Measurements from ENCODE around the gene TMEM115. TPM values are rescaled to one million over a fixed set of nuclear protein-coding genes. Genes with fewer than 3 reads are reported as not detected.
A peak's percentile ranks its signal among the peaks of the same experiment; 100 is the strongest.

The TMEM115 gene
- total and polyA plus RNA-seq, 2 experiments from 2014 or later = 17.8 to 49.2 TPM

DNA sequence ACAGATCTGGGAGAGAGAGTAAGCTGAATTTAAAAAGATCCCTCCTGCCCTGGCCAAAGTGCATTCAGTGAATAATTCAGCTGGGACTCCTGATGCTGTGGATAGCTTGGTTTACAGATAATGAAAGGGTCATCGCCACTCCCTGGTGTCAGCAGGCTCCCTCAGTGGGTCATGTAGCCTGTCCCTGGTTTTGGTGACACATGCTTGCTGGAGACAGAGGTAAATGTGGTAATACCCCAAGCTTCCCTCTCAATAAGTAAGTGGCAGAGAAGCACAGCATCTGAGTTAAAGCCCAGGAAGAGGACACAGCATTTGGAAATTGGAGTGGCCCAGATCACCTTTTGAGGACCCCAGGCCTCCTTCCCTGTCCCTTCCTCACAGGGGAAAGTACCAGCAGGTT lies 1.8 kb downstream of the TMEM115 start (continued):
- TF ChIP-seq, protein P1, sequence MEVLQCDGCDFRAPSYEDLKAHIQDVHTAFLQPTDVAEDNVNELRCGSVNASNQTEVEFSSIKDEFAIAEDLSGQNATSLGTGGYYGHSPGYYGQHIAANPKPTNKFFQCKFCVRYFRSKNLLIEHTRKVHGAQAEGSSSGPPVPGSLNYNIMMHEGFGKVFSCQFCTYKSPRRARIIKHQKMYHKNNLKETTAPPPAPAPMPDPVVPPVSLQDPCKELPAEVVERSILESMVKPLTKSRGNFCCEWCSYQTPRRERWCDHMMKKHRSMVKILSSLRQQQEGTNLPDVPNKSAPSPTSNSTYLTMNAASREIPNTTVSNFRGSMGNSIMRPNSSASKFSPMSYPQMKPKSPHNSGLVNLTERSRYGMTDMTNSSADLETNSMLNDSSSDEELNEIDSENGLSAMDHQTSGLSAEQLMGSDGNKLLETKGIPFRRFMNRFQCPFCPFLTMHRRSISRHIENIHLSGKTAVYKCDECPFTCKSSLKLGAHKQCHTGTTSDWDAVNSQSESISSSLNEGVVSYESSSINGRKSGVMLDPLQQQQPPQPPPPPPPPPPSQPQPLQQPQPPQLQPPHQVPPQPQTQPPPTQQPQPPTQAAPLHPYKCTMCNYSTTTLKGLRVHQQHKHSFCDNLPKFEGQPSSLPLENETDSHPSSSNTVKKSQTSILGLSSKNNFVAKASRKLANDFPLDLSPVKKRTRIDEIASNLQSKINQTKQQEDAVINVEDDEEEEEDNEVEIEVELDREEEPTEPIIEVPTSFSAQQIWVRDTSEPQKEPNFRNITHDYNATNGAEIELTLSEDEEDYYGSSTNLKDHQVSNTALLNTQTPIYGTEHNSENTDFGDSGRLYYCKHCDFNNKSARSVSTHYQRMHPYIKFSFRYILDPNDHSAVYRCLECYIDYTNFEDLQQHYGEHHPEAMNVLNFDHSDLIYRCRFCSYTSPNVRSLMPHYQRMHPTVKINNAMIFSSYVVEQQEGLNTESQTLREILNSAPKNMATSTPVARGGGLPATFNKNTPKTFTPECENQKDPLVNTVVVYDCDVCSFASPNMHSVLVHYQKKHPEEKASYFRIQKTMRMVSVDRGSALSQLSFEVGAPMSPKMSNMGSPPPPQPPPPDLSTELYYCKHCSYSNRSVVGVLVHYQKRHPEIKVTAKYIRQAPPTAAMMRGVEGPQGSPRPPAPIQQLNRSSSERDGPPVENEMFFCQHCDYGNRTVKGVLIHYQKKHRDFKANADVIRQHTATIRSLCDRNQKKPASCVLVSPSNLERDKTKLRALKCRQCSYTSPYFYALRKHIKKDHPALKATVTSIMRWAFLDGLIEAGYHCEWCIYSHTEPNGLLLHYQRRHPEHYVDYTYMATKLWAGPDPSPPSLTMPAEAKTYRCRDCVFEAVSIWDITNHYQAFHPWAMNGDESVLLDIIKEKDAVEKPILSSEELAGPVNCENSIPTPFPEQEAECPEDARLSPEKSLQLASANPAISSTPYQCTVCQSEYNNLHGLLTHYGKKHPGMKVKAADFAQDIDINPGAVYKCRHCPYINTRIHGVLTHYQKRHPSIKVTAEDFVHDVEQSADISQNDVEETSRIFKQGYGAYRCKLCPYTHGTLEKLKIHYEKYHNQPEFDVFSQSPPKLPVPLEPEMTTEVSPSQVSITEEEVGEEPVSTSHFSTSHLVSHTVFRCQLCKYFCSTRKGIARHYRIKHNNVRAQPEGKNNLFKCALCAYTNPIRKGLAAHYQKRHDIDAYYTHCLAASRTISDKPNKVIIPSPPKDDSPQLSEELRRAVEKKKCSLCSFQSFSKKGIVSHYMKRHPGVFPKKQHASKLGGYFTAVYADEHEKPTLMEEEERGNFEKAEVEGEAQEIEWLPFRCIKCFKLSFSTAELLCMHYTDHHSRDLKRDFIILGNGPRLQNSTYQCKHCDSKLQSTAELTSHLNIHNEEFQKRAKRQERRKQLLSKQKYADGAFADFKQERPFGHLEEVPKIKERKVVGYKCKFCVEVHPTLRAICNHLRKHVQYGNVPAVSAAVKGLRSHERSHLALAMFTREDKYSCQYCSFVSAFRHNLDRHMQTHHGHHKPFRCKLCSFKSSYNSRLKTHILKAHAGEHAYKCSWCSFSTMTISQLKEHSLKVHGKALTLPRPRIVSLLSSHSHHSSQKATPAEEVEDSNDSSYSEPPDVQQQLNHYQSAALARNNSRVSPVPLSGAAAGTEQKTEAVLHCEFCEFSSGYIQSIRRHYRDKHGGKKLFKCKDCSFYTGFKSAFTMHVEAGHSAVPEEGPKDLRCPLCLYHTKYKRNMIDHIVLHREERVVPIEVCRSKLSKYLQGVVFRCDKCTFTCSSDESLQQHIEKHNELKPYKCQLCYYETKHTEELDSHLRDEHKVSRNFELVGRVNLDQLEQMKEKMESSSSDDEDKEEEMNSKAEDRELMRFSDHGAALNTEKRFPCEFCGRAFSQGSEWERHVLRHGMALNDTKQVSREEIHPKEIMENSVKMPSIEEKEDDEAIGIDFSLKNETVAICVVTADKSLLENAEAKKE (CRISPR knock-in tag; IDR thresholded peaks at IDR 0.05) = no peak
- TF ChIP-seq NANOG (IDR thresholded peaks at IDR 0.05; ENCODE audit: borderline replicate concordance) (no peak), EZH2 (IDR thresholded peaks at IDR 0.05; ENCODE audit: low read depth, unreplicated experiment) (no peak), POLR2AphosphoS5 (IDR thresholded peaks at IDR 0.05; ENCODE audit: low read depth) (no peak)

DNA sequence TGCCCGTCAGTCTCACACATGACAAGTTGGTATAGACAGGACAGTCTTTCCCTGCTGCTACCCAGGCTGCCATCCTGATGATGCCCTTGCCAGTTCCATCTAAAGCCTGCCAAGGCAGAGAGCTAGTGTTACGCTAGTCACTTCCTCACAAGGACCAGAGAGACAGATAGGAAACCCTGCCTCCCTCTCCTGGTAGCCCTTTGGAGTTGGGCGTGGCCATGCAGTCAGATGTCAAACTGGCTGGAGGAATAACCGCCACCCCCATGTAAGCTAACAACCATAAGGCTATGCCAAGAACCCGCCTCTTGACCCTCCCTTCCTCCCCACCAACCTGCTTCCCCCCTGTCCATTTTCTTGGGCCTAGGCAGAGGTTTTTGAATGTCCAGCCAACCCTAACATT lies 2.8 kb downstream of the TMEM115 start:
- H3K4me3 ChIP-seq = peak overlapping the region; percentile 75; the same call in 1 of the 2 replicates
- peaks cover 21% of the 10 kb centered on the region for H3K79me2 ChIP-seq (replicated peaks; ENCODE audit: insufficient read depth)
- peaks cover 24% of the 10 kb centered on the region for H4K20me1 ChIP-seq (replicated peaks; ENCODE audit: insufficient read depth)
- H3K4me2 ChIP-seq = no peak overlapping the region
- H3K27me3 ChIP-seq (ENCODE audit: insufficient read depth) = no peaks in the 10 kb centered on the region
- peaks cover 24% of the 10 kb centered on the region for H3K4me1 Mint-ChIP-seq
- H3K27ac Mint-ChIP-seq = no peak overlapping the region
- no peaks in the 10 kb centered on the region for H3K9me2 ChIP-seq (ENCODE audit: insufficient read depth)
- no peaks in the 10 kb centered on the region; the same call in 2 of the 3 replicates for H3K9me3 Mint-ChIP-seq
- H3K36me3 Mint-ChIP-seq (ENCODE audit: low read depth) = peaks cover 8% of the 10 kb centered on the region
- H3K36me3 ChIP-seq (ENCODE audit: insufficient read depth) = no peaks in the 10 kb centered on the region
- H3K4me3 Mint-ChIP-seq = no peak overlapping the region; the same call in 2 of the 3 replicates
- H3K27ac ChIP-seq (ENCODE audit: low read depth) = no peak overlapping the region
- H2AFZ ChIP-seq = no peak overlapping the region
- H3F3A ChIP-seq (replicated peaks; ENCODE audit: low read depth) = no peaks in the 10 kb centered on the region
- H3K27me3 Mint-ChIP-seq (ENCODE audit: insufficient read depth, low read depth, poor library complexity) = peaks cover 10% of the 10 kb centered on the region
- DNase-seq (ENCODE audit: low spot score) (no peak), ATAC-seq (no peak)
- peaks cover 10% of the 10 kb centered on the region; the same call in 1 of the 2 replicates for H3K4me1 ChIP-seq (ENCODE audit: insufficient read depth)
- TF ChIP-seq ZNF114 (CRISPR knock-in tag; IDR thresholded peaks at IDR 0.05) = no peak
- TF ChIP-seq, protein P2, sequence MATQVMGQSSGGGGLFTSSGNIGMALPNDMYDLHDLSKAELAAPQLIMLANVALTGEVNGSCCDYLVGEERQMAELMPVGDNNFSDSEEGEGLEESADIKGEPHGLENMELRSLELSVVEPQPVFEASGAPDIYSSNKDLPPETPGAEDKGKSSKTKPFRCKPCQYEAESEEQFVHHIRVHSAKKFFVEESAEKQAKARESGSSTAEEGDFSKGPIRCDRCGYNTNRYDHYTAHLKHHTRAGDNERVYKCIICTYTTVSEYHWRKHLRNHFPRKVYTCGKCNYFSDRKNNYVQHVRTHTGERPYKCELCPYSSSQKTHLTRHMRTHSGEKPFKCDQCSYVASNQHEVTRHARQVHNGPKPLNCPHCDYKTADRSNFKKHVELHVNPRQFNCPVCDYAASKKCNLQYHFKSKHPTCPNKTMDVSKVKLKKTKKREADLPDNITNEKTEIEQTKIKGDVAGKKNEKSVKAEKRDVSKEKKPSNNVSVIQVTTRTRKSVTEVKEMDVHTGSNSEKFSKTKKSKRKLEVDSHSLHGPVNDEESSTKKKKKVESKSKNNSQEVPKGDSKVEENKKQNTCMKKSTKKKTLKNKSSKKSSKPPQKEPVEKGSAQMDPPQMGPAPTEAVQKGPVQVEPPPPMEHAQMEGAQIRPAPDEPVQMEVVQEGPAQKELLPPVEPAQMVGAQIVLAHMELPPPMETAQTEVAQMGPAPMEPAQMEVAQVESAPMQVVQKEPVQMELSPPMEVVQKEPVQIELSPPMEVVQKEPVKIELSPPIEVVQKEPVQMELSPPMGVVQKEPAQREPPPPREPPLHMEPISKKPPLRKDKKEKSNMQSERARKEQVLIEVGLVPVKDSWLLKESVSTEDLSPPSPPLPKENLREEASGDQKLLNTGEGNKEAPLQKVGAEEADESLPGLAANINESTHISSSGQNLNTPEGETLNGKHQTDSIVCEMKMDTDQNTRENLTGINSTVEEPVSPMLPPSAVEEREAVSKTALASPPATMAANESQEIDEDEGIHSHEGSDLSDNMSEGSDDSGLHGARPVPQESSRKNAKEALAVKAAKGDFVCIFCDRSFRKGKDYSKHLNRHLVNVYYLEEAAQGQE (IDR thresholded peaks at IDR 0.05; ENCODE audit: unreplicated experiment) = no peak
- TF ChIP-seq NANOG (IDR thresholded peaks at IDR 0.05; ENCODE audit: borderline replicate concordance) = no peak
- TF ChIP-seq, protein P3, sequence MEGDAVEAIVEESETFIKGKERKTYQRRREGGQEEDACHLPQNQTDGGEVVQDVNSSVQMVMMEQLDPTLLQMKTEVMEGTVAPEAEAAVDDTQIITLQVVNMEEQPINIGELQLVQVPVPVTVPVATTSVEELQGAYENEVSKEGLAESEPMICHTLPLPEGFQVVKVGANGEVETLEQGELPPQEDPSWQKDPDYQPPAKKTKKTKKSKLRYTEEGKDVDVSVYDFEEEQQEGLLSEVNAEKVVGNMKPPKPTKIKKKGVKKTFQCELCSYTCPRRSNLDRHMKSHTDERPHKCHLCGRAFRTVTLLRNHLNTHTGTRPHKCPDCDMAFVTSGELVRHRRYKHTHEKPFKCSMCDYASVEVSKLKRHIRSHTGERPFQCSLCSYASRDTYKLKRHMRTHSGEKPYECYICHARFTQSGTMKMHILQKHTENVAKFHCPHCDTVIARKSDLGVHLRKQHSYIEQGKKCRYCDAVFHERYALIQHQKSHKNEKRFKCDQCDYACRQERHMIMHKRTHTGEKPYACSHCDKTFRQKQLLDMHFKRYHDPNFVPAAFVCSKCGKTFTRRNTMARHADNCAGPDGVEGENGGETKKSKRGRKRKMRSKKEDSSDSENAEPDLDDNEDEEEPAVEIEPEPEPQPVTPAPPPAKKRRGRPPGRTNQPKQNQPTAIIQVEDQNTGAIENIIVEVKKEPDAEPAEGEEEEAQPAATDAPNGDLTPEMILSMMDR (conservative IDR thresholded peaks at IDR 0.05; ENCODE audit: low read depth in 2 of 2) = no peak

Measured in GM23338 (cell line).